ENCODE results near the gene NKD1. TPM values are rescaled to one million over a fixed set of nuclear protein-coding genes. Genes with fewer than 3 reads are reported as not detected.

Gene NKD1
- total and polyA plus RNA-seq, 2 of the 8 experiments (the other 6 are each of a cell fraction or from before 2014, with no cell fraction given): 0.70 to 4.5 TPM

DNA sequence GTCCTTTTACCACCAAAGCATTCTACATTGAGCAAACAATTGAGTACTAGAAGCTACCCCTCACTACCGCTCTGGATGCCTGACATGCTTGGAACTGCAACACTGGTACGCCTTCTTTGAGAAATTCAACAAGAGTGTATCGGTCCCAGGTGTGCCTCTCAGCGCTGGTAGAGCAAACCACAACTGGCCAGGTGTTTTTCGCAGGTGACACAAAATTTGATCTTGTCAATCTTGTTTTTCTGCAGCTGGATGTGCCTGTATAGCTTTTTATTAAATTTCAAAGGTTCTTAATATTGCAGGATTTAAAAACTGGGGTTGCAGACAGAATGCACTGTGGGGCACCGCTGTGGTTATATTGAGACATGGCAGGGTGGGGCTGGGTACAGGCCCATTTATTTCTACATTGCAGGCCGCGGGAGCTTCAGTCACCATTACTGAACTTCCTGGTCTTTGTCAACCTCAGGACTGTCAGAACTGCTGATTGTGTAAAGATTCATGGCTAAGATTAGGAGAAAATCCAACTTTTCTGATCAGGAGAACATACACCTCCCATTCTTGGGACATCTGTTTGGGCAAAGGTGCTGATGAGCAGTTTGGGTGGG is 137.4 kb downstream of the NKD1 start:
- no peak overlapping the region for H3K56ac ChIP-seq (replicated peaks; ENCODE audit: insufficient read length, low read depth, low read length)
- no peak overlapping the region for H4K91ac ChIP-seq (replicated peaks; ENCODE audit: insufficient read length, low read length)
- FAIRE-seq (no peak), DNase-seq (ENCODE audit: low read depth in 1 of 2, low spot score in 2 of 2) (no peak)
- no peaks in the 10 kb centered on the region for H3K9me3 ChIP-seq (ENCODE audit: insufficient read depth in 2 of 2, low read depth in 1 of 2, low read length in 1 of 2)
- no peak overlapping the region for H3K9ac ChIP-seq (replicated peaks in 1 of 4; ENCODE audit: extremely low read depth in 1 of 4, low read depth in 3 of 4, low read length in 3 of 4)
- no peak overlapping the region for H3K23ac ChIP-seq (ENCODE audit: insufficient read length)
- no peak overlapping the region for H3K4me2 ChIP-seq (ENCODE audit: insufficient read depth in 1 of 2, low read depth in 2 of 2, low read length in 2 of 2)
- H4K5ac ChIP-seq (ENCODE audit: insufficient read length, low read depth, low read length): no peak overlapping the region
- H3K18ac ChIP-seq (ENCODE audit: extremely low read depth, low read length): no peak overlapping the region
- H2BK20ac ChIP-seq (ENCODE audit: low read length): no peak overlapping the region
- H3K79me1 ChIP-seq (ENCODE audit: low read depth, low read length): no peaks in the 10 kb centered on the region
- no peak overlapping the region for H2BK12ac ChIP-seq (ENCODE audit: low read depth, low read length)
- no peaks in the 10 kb centered on the region for H3K27me3 ChIP-seq (replicated peaks in 1 of 4; ENCODE audit: control insufficient read depth in 3 of 4, extremely low read depth in 1 of 4, insufficient read depth in 3 of 4, low read length in 3 of 4)
- TF ChIP-seq ATF2 (IDR thresholded peaks at IDR 0.05; ENCODE audit: low read length) (no peak), NANOG (IDR thresholded peaks at IDR 0.05; ENCODE audit: insufficient read depth, low read depth, low read length, poor library complexity, severe bottlenecking) (no peak), FOSL1 (IDR thresholded peaks at IDR 0.05; ENCODE audit: insufficient read depth, low read depth, low read length) (no peak), HDAC6 (IDR thresholded peaks at IDR 0.05; ENCODE audit: low read depth, low read length) (no peak), CHD1 (IDR thresholded peaks at IDR 0.05; ENCODE audit: low read depth, low read length) (no peak), BRCA1 (IDR thresholded peaks at IDR 0.05; ENCODE audit: low read depth, low read length) (no peak), TBP (IDR thresholded peaks at IDR 0.05; ENCODE audit: low read depth, low read length) (no peak), RBBP5 (IDR thresholded peaks at IDR 0.05; ENCODE audit: borderline replicate concordance, low read depth, low read length) (no peak), TEAD4 (IDR thresholded peaks at IDR 0.05; ENCODE audit: low read depth, low read length) (no peak)
- TF ChIP-seq, protein P1, sequence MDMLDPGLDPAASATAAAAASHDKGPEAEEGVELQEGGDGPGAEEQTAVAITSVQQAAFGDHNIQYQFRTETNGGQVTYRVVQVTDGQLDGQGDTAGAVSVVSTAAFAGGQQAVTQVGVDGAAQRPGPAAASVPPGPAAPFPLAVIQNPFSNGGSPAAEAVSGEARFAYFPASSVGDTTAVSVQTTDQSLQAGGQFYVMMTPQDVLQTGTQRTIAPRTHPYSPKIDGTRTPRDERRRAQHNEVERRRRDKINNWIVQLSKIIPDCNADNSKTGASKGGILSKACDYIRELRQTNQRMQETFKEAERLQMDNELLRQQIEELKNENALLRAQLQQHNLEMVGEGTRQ (IDR thresholded peaks at IDR 0.05; ENCODE audit: low read length): no peak
- no peak overlapping the region for H3K14ac ChIP-seq (ENCODE audit: insufficient read length)
- no peak overlapping the region for H3K4ac ChIP-seq (replicated peaks; ENCODE audit: insufficient read length, low read depth, low read length)
- ChIA-PET CTCF (ENCODE audit: partially characterized antibody) (interaction anchor here (1.1 to 5.3 kb wide), 6 partner anchors 8 to 120 kb away, joined by 4 to 34 read pairs (median 18); no protein-coding TSS in a partner anchor), POLR2A (ENCODE audit: partially characterized antibody) (no interaction called here)
- H4K8ac ChIP-seq (ENCODE audit: extremely low read depth, insufficient read depth, low read length): no peak overlapping the region
- WGBS, 2 experiments (ENCODE audit: extremely low coverage in 1 of 2, insufficient coverage in 1 of 2, insufficient read length in 1 of 2, insufficient replicate concordance in 2 of 2, low coverage in 1 of 2, low lambda C conversion rate in 2 of 2, missing lambda C conversion rate in 1 of 2): 89% methylated on average over 8 of the region's 8 CpGs; no CpG with 5 or more reads in 1 of the 2 experiments
- H2AK5ac ChIP-seq (ENCODE audit: low read depth, low read length): no peak overlapping the region
- H3K4me3 ChIP-seq (ENCODE audit: extremely low read depth in 1 of 4, insufficient read depth in 2 of 4, low read depth in 3 of 4, low read length in 4 of 4): no peak overlapping the region
- H3K4me1 ChIP-seq (replicated peaks in 1 of 4; ENCODE audit: control insufficient read depth in 3 of 4, insufficient read depth in 4 of 4, low read length in 3 of 4): no peaks in the 10 kb centered on the region
- no peak overlapping the region for H2BK15ac ChIP-seq (ENCODE audit: low read length)
- H3K36me3 ChIP-seq (ENCODE audit: control insufficient read depth in 2 of 4, insufficient read depth in 4 of 4, low read length in 3 of 4): no peaks in the 10 kb centered on the region
- no peaks in the 10 kb centered on the region for H4K20me1 ChIP-seq (replicated peaks in 1 of 2; ENCODE audit: control insufficient read depth in 1 of 2, insufficient read depth in 2 of 2, low read length in 2 of 2)
- no peaks in the 10 kb centered on the region for H3K79me2 ChIP-seq (ENCODE audit: control insufficient read depth in 1 of 2, insufficient read depth in 2 of 2, low read length in 2 of 2)
- H2BK5ac ChIP-seq (ENCODE audit: low read depth, low read length): no peak overlapping the region
- peaks cover 2% of the 10 kb centered on the region; the same call in 1 of the 2 replicates for H3K23me2 ChIP-seq (ENCODE audit: low read depth, low read length)
- H3K27ac ChIP-seq (ENCODE audit: low read depth, low read length): no peak overlapping the region
- H2AFZ ChIP-seq (ENCODE audit: low read length): no peak overlapping the region
- H2BK120ac ChIP-seq (replicated peaks; ENCODE audit: low read depth, low read length): no peak overlapping the region

Measured in H1 (cell line).